NCI-H1048 (cell line): Measurements from ENCODE around the gene ZNF346.

Experiments used
- DNase-seq: peaks from one replicate; lab custom pipeline; 2025; lab: John Stamatoyannopoulos, UW

The ZNF346 gene

DNA sequence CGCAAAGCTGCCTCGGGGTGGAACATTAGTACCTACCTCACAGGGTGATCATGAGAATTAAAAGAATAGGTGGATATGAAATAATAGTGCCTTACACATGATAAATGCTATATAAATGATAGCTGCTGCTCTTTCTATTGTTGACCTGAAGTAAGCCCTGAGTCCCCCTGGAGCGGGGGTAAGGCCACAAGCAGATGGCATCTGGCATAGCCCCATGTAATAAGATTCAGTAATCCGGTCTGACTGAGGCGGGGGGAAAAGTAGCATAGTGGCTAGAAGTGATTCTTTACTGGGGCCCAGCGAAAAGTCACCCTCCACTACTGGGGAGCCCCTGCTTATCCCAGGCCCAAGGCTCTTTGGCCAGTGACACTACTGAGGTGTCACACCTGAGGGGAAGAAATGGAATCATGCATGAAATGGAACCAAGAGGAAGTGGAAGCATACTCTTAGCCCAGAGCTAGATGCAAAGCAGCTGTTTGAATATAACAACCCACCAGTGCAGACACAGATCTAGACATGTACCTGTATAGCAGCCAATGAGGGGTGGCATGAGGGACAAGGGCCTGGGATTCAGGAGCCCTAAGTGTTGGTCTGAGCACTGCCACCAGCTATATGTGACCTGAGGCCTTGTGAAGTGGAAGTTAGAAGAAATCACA is 48.2 kb downstream of the ZNF346 start:
- DNase-seq = no peak

GRCh38 chr5:177071666-177072385 is 49.3 kb downstream of the ZNF346 start:
- DNase-seq = peak; percentile 35

DNA sequence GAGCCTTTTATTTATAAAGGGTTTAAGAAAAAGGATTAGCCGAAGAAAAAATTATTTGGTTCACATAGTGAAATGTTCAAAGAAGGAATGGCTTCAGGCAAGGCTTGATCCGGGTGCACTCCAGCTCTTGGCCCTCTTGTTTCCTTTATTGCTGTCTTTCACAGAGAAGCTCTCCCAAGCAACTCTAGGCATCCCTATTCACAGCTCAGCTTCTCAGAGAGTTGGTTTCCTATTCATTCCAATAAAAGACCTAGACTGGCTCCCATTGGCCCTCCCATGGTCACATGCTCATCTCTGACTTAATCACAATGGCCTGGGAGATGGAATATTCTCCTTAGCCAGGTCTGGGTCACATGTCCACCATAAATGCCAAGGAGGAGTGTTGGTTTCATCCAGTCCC is 54.8 kb downstream of the ZNF346 start:
- DNase-seq = no peak

DNA sequence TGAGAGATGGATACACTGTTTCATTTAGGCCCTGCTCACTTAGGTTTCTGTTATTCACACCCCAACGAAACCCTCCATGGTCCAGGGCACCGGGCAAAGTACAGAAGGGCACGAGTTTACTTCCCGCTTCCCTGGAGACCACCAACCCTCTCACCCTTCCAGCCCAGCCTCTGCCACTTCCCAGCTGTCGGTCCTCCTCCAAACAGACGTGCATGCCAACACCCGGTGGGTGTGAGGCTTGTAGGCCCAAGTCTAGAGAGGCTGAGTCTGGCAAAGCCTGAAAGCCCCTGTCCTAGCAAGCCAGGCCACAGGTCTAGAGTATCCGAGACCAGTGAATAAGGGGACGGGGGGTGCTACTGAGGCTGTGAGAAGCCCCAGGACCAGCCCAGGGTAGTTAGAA is 57.1 kb downstream of the ZNF346 start:
- no peak for DNase-seq

GRCh38 chr5:177080265-177080664 is 57.8 kb downstream of the ZNF346 start:
- DNase-seq = no peak

DNA sequence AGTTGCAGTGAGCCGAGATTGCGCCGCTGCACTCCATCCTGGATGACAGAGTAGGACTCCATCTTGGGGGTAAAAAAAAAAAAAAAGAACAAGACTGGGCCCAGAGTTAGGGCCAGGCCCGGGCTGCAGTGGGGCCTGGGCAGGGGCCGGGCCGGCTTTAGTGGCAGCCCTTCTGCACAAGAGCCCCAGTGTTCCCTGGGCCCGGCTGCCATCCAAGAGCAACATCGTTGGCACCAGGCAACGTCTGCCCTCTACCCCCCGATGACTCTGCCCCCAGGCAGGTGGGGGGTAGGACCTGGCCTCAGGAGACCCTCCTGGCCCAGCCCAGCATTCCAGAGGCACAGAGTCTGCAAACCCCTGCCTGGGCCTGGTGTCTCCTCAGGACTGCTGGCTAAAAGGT is 59.4 kb downstream of the ZNF346 start:
- no peak for DNase-seq

- no peak for DNase-seq
Observed at GRCh38 chr5:177083357-177083756, 60.9 kb downstream of the ZNF346 start.

GRCh38 chr5:177084175-177084574 is 61.7 kb downstream of the ZNF346 start:
- no peak for DNase-seq

DNA sequence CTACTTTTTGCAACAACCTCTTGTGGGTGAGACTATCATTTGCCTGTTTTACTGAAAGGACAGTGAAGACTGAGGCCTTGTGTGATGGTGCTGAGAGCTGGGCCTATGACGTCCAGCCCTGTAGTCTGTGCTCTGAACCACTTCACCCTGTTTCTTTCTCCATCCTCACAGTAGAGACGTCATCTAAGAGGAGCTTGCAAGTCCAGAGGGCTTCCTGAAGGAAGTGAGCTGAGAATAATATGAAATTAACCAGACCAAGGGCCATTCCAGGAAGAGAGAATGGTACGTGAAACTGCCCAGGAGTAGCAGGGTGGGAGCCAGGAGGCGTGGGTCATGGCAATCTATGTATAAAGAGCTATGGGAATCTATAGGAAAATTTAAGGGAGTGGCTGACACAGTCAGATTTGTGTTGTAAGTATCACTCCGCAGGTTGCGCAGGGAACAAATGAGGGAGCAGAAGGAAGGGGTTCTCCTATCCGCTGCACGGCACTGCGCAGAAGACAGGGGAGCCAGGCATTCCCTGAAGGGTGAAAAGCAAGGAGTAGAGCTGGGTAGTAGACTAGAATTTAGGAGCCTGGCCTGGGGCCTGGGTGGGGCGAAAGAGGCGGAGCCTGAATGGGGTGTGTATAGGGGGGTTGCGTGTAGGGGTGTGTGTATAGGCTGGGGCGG is 63.6 kb downstream of the ZNF346 start:
- DNase-seq = no peak

- no peak for DNase-seq
Observed at GRCh38 chr5:177086654-177087397, 64.3 kb downstream of the ZNF346 start, which contains the start of gene FGFR4. Gene FGFR4 (plus strand): TSS chr5:177086915. CDS start chr5:177089603, 2,688 bp downstream.

- DNase-seq = no peak
Observed at GRCh38 chr5:177087398-177088005, 65.0 kb downstream of the ZNF346 start.

DNA sequence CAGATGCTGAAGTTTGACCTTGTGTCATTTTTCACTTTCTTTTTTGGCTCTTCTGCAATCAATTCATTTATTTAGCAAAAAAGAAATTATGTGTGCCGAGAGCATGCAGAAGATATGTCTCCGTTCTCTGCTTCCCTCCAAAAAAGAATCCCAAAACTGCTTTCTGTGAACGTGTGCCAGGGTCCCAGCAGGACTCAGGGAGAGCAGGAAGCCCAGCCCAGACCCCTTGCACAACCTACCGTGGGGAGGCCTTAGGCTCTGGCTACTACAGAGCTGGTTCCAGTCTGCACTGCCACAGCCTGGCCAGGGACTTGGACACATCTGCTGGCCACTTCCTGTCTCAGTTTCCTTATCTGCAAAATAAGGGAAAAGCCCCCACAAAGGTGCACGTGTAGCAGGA is 66.6 kb downstream of the ZNF346 start:
- DNase-seq = no peak

- no peak for DNase-seq
Observed at GRCh38 chr5:177089825-177090641, 67.5 kb downstream of the ZNF346 start.

DNA sequence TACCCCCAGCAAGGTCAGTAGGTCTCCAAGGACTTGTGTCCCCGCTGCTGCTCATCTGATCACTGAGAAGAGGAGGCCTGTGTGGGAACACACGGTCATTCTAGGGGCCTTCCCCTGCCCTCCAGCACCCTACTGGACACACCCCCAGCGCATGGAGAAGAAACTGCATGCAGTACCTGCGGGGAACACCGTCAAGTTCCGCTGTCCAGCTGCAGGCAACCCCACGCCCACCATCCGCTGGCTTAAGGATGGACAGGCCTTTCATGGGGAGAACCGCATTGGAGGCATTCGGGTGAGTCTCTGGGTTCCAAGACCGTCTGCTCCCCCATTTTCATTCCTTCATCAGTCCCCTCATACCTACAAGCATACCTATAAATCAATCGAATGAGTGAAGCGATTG is 68.3 kb downstream of the ZNF346 start:
- DNase-seq = no peak

- no peak for DNase-seq
Observed at GRCh38 chr5:177091232-177091631, 68.7 kb downstream of the ZNF346 start.

GRCh38 chr5:177092178-177093081 is 69.9 kb downstream of the ZNF346 start:
- DNase-seq = no peak

DNA sequence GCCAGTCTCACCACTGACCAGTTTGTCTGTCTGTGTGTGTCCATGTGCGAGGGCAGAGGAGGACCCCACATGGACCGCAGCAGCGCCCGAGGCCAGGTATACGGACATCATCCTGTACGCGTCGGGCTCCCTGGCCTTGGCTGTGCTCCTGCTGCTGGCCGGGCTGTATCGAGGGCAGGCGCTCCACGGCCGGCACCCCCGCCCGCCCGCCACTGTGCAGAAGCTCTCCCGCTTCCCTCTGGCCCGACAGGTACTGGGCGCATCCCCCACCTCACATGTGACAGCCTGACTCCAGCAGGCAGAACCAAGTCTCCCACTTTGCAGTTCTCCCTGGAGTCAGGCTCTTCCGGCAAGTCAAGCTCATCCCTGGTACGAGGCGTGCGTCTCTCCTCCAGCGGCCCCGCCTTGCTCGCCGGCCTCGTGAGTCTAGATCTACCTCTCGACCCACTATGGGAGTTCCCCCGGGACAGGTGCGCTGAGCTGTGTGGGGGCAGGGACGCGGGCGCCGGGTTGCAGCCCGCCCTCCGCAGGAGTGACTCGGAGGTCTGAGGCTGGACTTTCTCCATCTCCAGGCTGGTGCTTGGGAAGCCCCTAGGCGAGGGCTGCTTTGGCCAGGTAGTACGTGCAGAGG is 70.7 kb downstream of the ZNF346 start:
- no peak for DNase-seq

DNA sequence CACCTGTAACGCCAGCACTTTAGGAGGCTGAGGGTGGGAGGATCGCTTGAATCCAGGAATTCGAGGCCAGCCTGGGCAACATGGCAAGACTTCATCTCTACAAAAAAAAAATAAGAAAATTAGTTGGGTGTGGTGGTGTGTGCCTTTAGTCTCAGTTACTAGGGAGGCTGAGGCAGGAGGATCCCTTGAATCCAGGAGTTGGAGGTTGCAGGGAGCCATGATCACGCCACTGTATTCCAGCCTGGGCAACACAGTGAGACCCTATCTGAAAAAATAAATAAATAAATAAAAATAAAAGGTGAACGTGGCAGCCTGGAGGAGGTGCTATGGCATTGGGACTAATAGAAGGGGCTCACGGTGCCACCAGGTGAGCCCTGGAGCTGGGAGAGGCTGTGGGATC is 71.3 kb downstream of the ZNF346 start:
- DNase-seq = no peak

- no peak for DNase-seq
Observed at GRCh38 chr5:177094224-177095087, 72.0 kb downstream of the ZNF346 start.
